GM21529 (cell line): Measurements from ENCODE around the gene SLC1A5.
"Not testable (repeated sequence)": the region's sequence is repeated elsewhere in the genome, so short reads cannot be mapped to it uniquely, and the experiment has no call there.

Source experiments
- ATAC-seq: cut with Tn5 transposase; IDR thresholded peaks from one replicate; pipeline ENCODE4 v1.9.1; 2021; ENCODE audit not compliant: unreplicated experiment

Gene SLC1A5

GRCh38 chr19:46772170-46773017 is 16.0 kb downstream of the SLC1A5 start:
- ATAC-seq, result no peak

GRCh38 chr19:46768746-46769145 is 19.6 kb downstream of the SLC1A5 start:
- ATAC-seq, result not testable (repeated sequence)

GRCh38 chr19:46766569-46767317 is 21.7 kb downstream of the SLC1A5 start:
- ATAC-seq, result no peak

GRCh38 chr19:46764817-46765291 is 23.5 kb downstream of the SLC1A5 start:
- ATAC-seq, result no peak

GRCh38 chr19:46762245-46762890 is 26.0 kb downstream of the SLC1A5 start:
- no peak for ATAC-seq

GRCh38 chr19:46761418-46761831 is 27.0 kb downstream of the SLC1A5 start:
- no peak for ATAC-seq

GRCh38 chr19:46760897-46761296 is 27.5 kb downstream of the SLC1A5 start:
- ATAC-seq, result not testable (repeated sequence)

- no peak for ATAC-seq
Measured at GRCh38 chr19:46760363-46760762, 28.0 kb downstream of the SLC1A5 start.

GRCh38 chr19:46759817-46760333 is 28.5 kb downstream of the SLC1A5 start:
- ATAC-seq, result no peak

- no peak for ATAC-seq
Measured at GRCh38 chr19:46759206-46759605, 29.2 kb downstream of the SLC1A5 start.

GRCh38 chr19:46756544-46756888 is 31.9 kb downstream of the SLC1A5 start:
- ATAC-seq, result no peak

GRCh38 chr19:46755853-46756543 is 32.4 kb downstream of the SLC1A5 start:
- no peak for ATAC-seq

- no peak for ATAC-seq
Measured at GRCh38 chr19:46755077-46755852, 33.1 kb downstream of the SLC1A5 start.

- no peak for ATAC-seq
Measured at GRCh38 chr19:46753420-46754155, 34.8 kb downstream of the SLC1A5 start.

GRCh38 chr19:46748325-46749109 is 39.9 kb downstream of the SLC1A5 start:
- no peak for ATAC-seq

GRCh38 chr19:46746281-46747057 is 41.9 kb downstream of the SLC1A5 start, which contains the start of gene STRN4:
Gene STRN4 (minus strand): TSS chr19:46746450. CDS start chr19:46746430, 20 bp downstream.
- ATAC-seq, result peak; percentile 44

GRCh38 chr19:46745521-46746280 is 42.7 kb downstream of the SLC1A5 start, which contains the start of gene FKRP:
Gene FKRP (plus strand): TSS chr19:46746057. CDS start chr19:46755451, 9,394 bp downstream.
- peak; percentile 38 for ATAC-seq
